Stomach (tissue), 4 donors: Measurements from ENCODE around the gene MGAT4A.
A peak's percentile ranks its signal among the peaks of the same experiment; 100 is the strongest.

Experiments
- CTCF ChIP-seq, 7 experiments: fragments of 450-650 bp in 4 of 7; fragments of 200-600 bp in 3 of 7; sonication (generic) in 3 of 7; IDR thresholded peaks; one replicate each; pipeline ENCODE4 v1.5.1; 2016 to 2019; ENCODE audit warnings: antibody characterized with exemption in 7 of 7, control low read depth in 2 of 7, mild to moderate bottlenecking in 1 of 7
- POLR2A ChIP-seq, 4 donors: fragments of 450-650 bp; IDR thresholded peaks; one replicate each; pipeline ENCODE4 v1.6.1; 2016; ENCODE audit warnings: antibody characterized with exemption in 4 of 4, control low read depth in 2 of 4, mild to moderate bottlenecking in 1 of 4, moderate library complexity in 1 of 4
- POLR2AphosphoS5 ChIP-seq, 3 donors: sonication (generic); formaldehyde crosslinking; IDR thresholded peaks; one replicate each; pipeline ENCODE4 v1.6.1; 2016; ENCODE audit warnings: antibody characterized with exemption in 3 of 3

- TF ChIP-seq CTCF (IDR thresholded peaks at IDR 0.05) = peak in 1 of 7 experiments; percentile 8
- TF ChIP-seq POLR2AphosphoS5 (IDR thresholded peaks at IDR 0.05) = no peak
- no peak for TF ChIP-seq POLR2A (IDR thresholded peaks at IDR 0.05)
Observed at GRCh38 chr2:98634406-98635092, 96.4 kb downstream of the MGAT4A start.
